ENCODE measurements around the gene SH3RF3. TPM values are rescaled to one million over a fixed set of nuclear protein-coding genes. Genes with fewer than 3 reads are reported as not detected.

Gene SH3RF3
- total and polyA plus RNA-seq, 9 of the 15 experiments (the other 6 are each of a cell fraction or from before 2014, with no cell fraction given) = 0.02 TPM; not detected in 8

- ChIA-PET CTCF (ENCODE audit: low intra/inter-chr PET ratio) (no interaction called here), POLR2A (interaction anchor here (0.6 kb wide), 2 partner anchors 26 to 920 kb away, joined by 3 read pairs; no protein-coding TSS in a partner anchor)
- no peak overlapping the region for H3K4me2 ChIP-seq (ENCODE audit: insufficient read depth, low read length)
- no peaks in the 10 kb centered on the region for H3K36me3 ChIP-seq (ENCODE audit: control insufficient read depth, insufficient read depth, low read length)
- FAIRE-seq (no peak), ATAC-seq (no peak), DNase-seq (ENCODE audit: extremely low read depth in 1 of 4, low spot score in 3 of 4) (no peak)
- H3K9ac ChIP-seq (ENCODE audit: insufficient read depth in 1 of 2, low read depth in 2 of 2, low read length in 2 of 2) = no peak overlapping the region
- H3K27ac ChIP-seq (ENCODE audit: extremely low read depth, low read depth, low read length) = no peak overlapping the region
- peaks cover under 1% of the 10 kb centered on the region for H3K9me1 ChIP-seq (ENCODE audit: control insufficient read depth, insufficient read depth, low read length)
- peaks cover 3 to 31% of the 10 kb centered on the region in 2 experiments; a peak in 4 of 5 replicates for H3K27me3 ChIP-seq (ENCODE audit: control insufficient read depth in 2 of 2, insufficient read depth in 2 of 2, low read length in 2 of 2)
- intact Hi-C loops (cut with micrococcal nuclease) = no loop called here
- no peaks in the 10 kb centered on the region for H3K9me3 ChIP-seq (replicated peaks; ENCODE audit: control insufficient read depth, insufficient read depth, low read depth, low read length)
- TF ChIP-seq DLX4 (CRISPR knock-in tag; IDR thresholded peaks at IDR 0.05) (no peak), NFIC (IDR thresholded peaks at IDR 0.05) (peak; percentile 69)
- no TSS peak for BruUV-seq (replicated peaks)
- no peaks in the 10 kb centered on the region for H3K4me1 ChIP-seq (replicated peaks in 1 of 2; ENCODE audit: control insufficient read depth in 2 of 2, insufficient read depth in 2 of 2, low read length in 2 of 2)
- H4K20me1 ChIP-seq (replicated peaks; ENCODE audit: control insufficient read depth, insufficient read depth, low read length) = no peaks in the 10 kb centered on the region
- in situ Hi-C loops (cut with MboI) = no loop called here
- no peak overlapping the region for H2AFZ ChIP-seq (ENCODE audit: low read depth, low read length)
- 1% methylated on average over 18 of the region's 19 CpGs for WGBS (ENCODE audit: insufficient coverage, low coverage, missing lambda C conversion rate)
- no peak overlapping the region for H3K4me3 ChIP-seq
- no peaks in the 10 kb centered on the region for H3K79me2 ChIP-seq (ENCODE audit: control insufficient read depth, insufficient read depth, low read length)
Observed at GRCh38 chr2:109497911-109498870, 369.2 kb downstream of the SH3RF3 start.

GRCh38 chr2:109498906-109499305, 369.9 kb downstream of the SH3RF3 start:
- ATAC-seq = no peak
- H3K9ac ChIP-seq (ENCODE audit: insufficient read depth in 1 of 2, low read depth in 2 of 2, low read length in 2 of 2) = no peak overlapping the region
- no peak for TF ChIP-seq LARP7 (IDR thresholded peaks at IDR 0.05)
- TF ChIP-seq NFE2 (IDR thresholded peaks at IDR 0.05; ENCODE audit: low read depth) = no peak
- POLR2A ChIA-PET = interaction anchor here (0.6 kb wide), 1 partner anchor 921 kb away, joined by 3 read pairs; no protein-coding TSS in a partner anchor
- in situ Hi-C loops (cut with MboI) = no loop called here
- CTCF ChIA-PET (ENCODE audit: low intra/inter-chr PET ratio) = no interaction called here
- no peaks in the 10 kb centered on the region for H3K79me2 ChIP-seq (ENCODE audit: control insufficient read depth, insufficient read depth, low read length)
- FAIRE-seq = no peak
- intact Hi-C loops (cut with micrococcal nuclease) = no loop called here
- H3K4me1 ChIP-seq (replicated peaks in 1 of 2; ENCODE audit: control insufficient read depth in 2 of 2, insufficient read depth in 2 of 2, low read length in 2 of 2) = no peaks in the 10 kb centered on the region
- H3K4me3 ChIP-seq = no peak overlapping the region
- H3K27me3 ChIP-seq (ENCODE audit: control insufficient read depth in 2 of 2, insufficient read depth in 2 of 2, low read length in 2 of 2) = peaks cover 6 to 36% of the 10 kb centered on the region in 2 experiments; a peak in 4 of 5 replicates
- no peak overlapping the region for H3K4me2 ChIP-seq (ENCODE audit: insufficient read depth, low read length)
- H2AFZ ChIP-seq (ENCODE audit: low read depth, low read length) = no peak overlapping the region
- no peak overlapping the region for H3K27ac ChIP-seq (ENCODE audit: extremely low read depth, low read depth, low read length)
- H3K36me3 ChIP-seq (ENCODE audit: control insufficient read depth, insufficient read depth, low read length) = no peaks in the 10 kb centered on the region
- no peaks in the 10 kb centered on the region for H4K20me1 ChIP-seq (replicated peaks; ENCODE audit: control insufficient read depth, insufficient read depth, low read length)
- no peaks in the 10 kb centered on the region for H3K9me1 ChIP-seq (ENCODE audit: control insufficient read depth, insufficient read depth, low read length)
- 2% methylated on average over 15 of the region's 15 CpGs for WGBS (ENCODE audit: insufficient coverage, low coverage, missing lambda C conversion rate)
- H3K9me3 ChIP-seq (replicated peaks; ENCODE audit: control insufficient read depth, insufficient read depth, low read depth, low read length) = no peaks in the 10 kb centered on the region
- BruUV-seq (replicated peaks) = no TSS peak
- DNase-seq (ENCODE audit: extremely low read depth in 1 of 4, low spot score in 3 of 4) = no peak
